Colonic mucosa (tissue), 4 donors: ENCODE results near the gene PDE1C. TPM values are rescaled to one million over a fixed set of nuclear protein-coding genes. Genes with fewer than 3 reads are reported as not detected.

Source experiments
- DNase-seq: peaks from one replicate; pipeline ENCODE4 v3.0.0-alpha.2; 2020
- H3K27ac ChIP-seq: fragments of 200-600 bp; one replicate; pipeline ENCODE4 v1.8.0; 2021
- H3K27me3 ChIP-seq: fragments of 200-600 bp; one replicate; pipeline ENCODE4 v1.8.0; 2021
- H3K36me3 ChIP-seq: fragments of 200-600 bp; one replicate; pipeline ENCODE4 v1.8.0; 2021
- H3K4me1 ChIP-seq: fragments of 200-600 bp; one replicate; pipeline ENCODE4 v1.8.0; 2021; ENCODE audit warnings: mild to moderate bottlenecking
- H3K4me3 ChIP-seq: fragments of 200-600 bp; one replicate; pipeline ENCODE4 v1.8.0; 2021
- H3K9ac ChIP-seq, 2 donors: one replicate each; pipeline ENCODE4 v1.7.0; 2013; ENCODE audit warnings: control low read depth in 2 of 2, low read depth in 2 of 2, low read length in 2 of 2
- H3K9me3 ChIP-seq: fragments of 200-600 bp; one replicate; pipeline ENCODE4 v1.8.0; 2021
- intact Hi-C: fragments of 100-400 bp; cut with DNase I; formaldehyde crosslinking; loops from one replicate; pipeline ENCODE4 v1.14.1; 2022
- total RNA-seq, 2 donors: library from RNA; stranded (reverse); fragmentation: NEBNext Ultra II Directional in 1 of 2; extraction: Animal tissue kit (Norgen Biotek cat#: 25700) in 1 of 2; gene quantifications; one replicate each; pipeline ENCODE4 v1.2.1, GENCODE V29; 2021
- TF ChIP-seq, protein P1 (sequence below): fragments of 200-600 bp; IDR thresholded peaks from one replicate; pipeline ENCODE4 v1.8.0; 2022; ENCODE audit warnings: antibody characterized with exemption, mild to moderate bottlenecking
- donor health status: healthy.
- donor health status: DM: no; HTN: no; CAD: no.
- donor health status: DM: no; HTN: no; CAD: no.

Gene PDE1C
- total RNA-seq, 2 donors from 2014 or later: 1.2 to 2.7 TPM

DNA sequence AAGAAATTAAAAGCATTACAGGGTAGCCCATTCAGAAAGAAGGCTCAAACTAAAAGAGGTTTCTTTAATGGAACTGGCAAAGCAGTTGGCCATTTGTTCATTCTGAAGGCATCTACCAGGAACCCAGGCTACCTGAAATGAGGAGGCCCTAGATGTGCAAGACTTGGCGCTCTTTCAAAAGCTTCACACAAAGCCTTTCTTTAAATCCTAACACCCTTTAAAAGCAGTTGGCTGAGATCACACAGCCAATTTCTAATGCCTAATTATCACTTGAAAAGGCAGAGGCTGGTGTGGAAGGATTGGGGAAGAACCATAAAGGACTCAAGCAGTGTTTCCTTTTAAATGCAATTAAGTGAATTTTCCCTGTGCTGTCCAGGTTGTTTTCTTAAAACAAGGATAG is 360.0 kb downstream of the PDE1C start:
- no peak overlapping the region for H3K27ac ChIP-seq
- no peaks in the 10 kb centered on the region for H3K4me1 ChIP-seq
- H3K36me3 ChIP-seq: no peaks in the 10 kb centered on the region
- no peak overlapping the region for H3K4me3 ChIP-seq
- no peaks in the 10 kb centered on the region for H3K27me3 ChIP-seq
- H3K9me3 ChIP-seq: no peaks in the 10 kb centered on the region
- TF ChIP-seq, protein P1, sequence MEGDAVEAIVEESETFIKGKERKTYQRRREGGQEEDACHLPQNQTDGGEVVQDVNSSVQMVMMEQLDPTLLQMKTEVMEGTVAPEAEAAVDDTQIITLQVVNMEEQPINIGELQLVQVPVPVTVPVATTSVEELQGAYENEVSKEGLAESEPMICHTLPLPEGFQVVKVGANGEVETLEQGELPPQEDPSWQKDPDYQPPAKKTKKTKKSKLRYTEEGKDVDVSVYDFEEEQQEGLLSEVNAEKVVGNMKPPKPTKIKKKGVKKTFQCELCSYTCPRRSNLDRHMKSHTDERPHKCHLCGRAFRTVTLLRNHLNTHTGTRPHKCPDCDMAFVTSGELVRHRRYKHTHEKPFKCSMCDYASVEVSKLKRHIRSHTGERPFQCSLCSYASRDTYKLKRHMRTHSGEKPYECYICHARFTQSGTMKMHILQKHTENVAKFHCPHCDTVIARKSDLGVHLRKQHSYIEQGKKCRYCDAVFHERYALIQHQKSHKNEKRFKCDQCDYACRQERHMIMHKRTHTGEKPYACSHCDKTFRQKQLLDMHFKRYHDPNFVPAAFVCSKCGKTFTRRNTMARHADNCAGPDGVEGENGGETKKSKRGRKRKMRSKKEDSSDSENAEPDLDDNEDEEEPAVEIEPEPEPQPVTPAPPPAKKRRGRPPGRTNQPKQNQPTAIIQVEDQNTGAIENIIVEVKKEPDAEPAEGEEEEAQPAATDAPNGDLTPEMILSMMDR: no peak
- H3K9ac ChIP-seq: no peak overlapping the region
- intact Hi-C loops: loop anchor here (10.0 kb wide), 1 partner anchor 545 kb away; no protein-coding TSS in a partner anchor
- DNase-seq: no peak

DNA sequence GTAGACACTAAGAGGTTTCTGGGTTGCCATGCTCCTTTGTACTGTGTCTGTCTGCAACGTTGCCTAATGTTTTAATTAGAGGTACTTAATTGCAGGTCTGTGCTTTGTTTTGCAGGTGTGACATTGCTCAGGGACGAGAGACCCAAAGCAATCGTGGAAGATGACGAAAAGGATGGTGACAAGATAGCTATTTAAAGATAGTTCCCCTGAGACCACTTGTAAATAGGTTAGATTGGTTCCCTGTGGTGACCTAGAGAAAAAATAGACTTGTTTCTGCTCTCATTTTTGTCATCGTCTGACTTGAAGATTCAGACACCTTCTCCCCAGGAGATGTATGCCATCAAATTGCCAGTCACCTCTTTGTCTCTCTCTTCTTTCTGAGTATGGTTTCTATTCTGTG is 363.1 kb downstream of the PDE1C start:
- TF ChIP-seq, protein P1: no peak
- Histone ChIP-seq H3K27ac (no peak overlapping the region), H3K9ac (no peak overlapping the region), H3K27me3 (no peaks in the 10 kb centered on the region), H3K9me3 (no peaks in the 10 kb centered on the region), H3K36me3 (no peaks in the 10 kb centered on the region), H3K4me1 (no peaks in the 10 kb centered on the region), H3K4me3 (no peak overlapping the region)
- intact Hi-C loops: no loop called here
- DNase-seq: no peak

DNA sequence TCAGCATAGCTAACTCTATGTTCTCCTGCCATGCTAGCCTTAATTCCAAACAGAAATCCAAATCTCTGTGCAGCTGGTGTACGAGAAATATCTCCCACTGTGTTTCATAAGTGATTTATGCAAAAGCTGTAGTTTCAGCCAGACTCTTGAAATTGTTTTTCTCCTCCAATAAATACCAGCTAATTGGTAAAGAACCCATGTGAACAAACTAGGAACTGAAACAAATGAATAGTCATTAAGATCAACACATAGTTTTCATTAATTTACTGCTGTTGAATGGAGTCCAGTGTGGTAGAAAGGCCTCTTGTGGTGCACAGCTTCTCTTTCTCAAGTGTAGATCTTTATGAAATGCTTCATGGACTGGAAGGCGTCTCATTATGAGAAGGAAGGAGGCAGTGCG is 364.8 kb downstream of the PDE1C start:
- Histone ChIP-seq H3K36me3 (no peaks in the 10 kb centered on the region), H3K27me3 (no peaks in the 10 kb centered on the region), H3K9me3 (no peaks in the 10 kb centered on the region), H3K4me1 (no peaks in the 10 kb centered on the region), H3K9ac (no peak overlapping the region), H3K27ac (no peak overlapping the region), H3K4me3 (no peak overlapping the region)
- intact Hi-C loops: no loop called here
- TF ChIP-seq, protein P1: no peak
- DNase-seq: no peak

DNA sequence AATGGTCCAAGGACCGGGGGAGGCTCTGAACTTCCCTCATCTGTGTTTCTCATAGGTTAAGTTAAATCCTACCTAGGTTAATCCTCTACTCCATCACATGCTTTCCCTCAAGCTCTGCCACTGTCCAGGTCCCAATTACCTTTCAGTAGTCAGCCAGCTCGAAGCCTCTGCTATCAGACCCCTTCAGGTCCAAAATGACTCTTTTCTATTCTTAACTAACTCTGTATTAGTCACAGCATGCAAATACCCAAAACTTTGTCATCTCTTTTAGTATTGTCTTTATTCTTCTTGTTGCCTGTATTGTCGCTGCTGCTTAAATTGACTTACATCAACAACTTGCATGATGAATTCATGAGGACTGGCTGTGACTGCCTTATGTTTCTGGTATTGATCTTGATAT is 367.9 kb downstream of the PDE1C start:
- Histone ChIP-seq H3K9me3 (no peaks in the 10 kb centered on the region), H3K4me1 (no peaks in the 10 kb centered on the region), H3K4me3 (no peak overlapping the region), H3K27me3 (no peaks in the 10 kb centered on the region), H3K27ac (no peak overlapping the region), H3K36me3 (no peaks in the 10 kb centered on the region), H3K9ac (no peak overlapping the region)
- TF ChIP-seq, protein P1: no peak
- intact Hi-C loops: no loop called here
- no peak for DNase-seq
